ENCODE results near the gene ASB2. TPM values are rescaled to one million over a fixed set of nuclear protein-coding genes. Genes with fewer than 3 reads are reported as not detected.

The ASB2 gene
- total RNA-seq, 1 experiment from 2014 or later: 0.35 TPM

DNA sequence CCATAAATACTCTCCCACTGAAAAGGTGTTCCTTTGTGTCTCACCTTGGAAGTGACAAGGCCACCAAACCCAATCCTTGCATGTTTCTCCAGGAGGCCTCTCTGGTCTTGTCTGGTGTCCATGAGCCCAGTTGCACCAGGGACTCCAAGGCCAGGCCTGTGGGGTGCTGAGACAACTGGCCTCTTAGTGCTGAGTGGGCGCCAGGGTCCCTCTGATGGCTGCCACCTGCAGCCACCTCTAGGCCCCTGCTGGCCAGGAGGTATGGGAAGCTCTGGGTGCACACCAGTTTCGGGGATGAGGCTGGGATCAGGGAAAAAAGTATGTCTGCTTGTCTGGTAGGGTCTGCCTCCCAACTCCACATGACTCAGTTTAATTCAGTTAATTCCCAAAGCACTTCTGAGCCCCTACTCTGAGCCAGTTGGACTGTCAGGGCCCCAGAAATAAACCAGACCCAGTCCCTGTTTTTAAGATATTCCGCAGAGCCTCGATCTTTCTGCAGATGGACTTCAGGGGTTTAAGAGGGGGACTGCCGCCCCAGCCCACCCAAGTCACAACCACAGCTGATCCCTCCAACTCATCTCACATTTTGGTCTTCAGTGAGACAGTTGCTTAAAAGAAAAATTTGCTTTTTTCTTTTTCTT lies 64.3 kb downstream of the ASB2 start:
- Histone ChIP-seq H3K9ac (ENCODE audit: extremely low read depth, insufficient read length, low read length) (no peak overlapping the region), H3K18ac (ENCODE audit: insufficient read length, low read depth, low read length) (no peak overlapping the region), H3K79me1 (ENCODE audit: insufficient read depth, low read depth, low read length, poor library complexity, severe bottlenecking) (no peaks in the 10 kb centered on the region), H4K8ac (replicated peaks; ENCODE audit: insufficient read length, low read depth, low read length) (no peak overlapping the region), H2BK15ac (ENCODE audit: low read depth, low read length) (no peak overlapping the region), H3K14ac (ENCODE audit: insufficient read depth, low read length) (no peak overlapping the region), H3T11ph (ENCODE audit: low read length) (no peak overlapping the region), H3K79me2 (ENCODE audit: insufficient read depth, low read length) (no peaks in the 10 kb centered on the region), H2BK20ac (ENCODE audit: low read depth, low read length, poor library complexity, severe bottlenecking) (no peak overlapping the region), H2AFZ (ENCODE audit: low read length) (no peak overlapping the region), H3K23me2 (ENCODE audit: insufficient read length, low read depth, low read length, poor library complexity, severe bottlenecking) (no peaks in the 10 kb centered on the region), H3K23ac (ENCODE audit: insufficient read length, low read depth, low read length) (no peak overlapping the region), H2BK12ac (ENCODE audit: insufficient read length, low read depth, low read length) (no peak overlapping the region), H4K5ac (ENCODE audit: insufficient read length, low read depth, low read length) (no peak overlapping the region), H2BK5ac (ENCODE audit: insufficient read length, low read length) (no peak overlapping the region), H3K4me2 (ENCODE audit: insufficient read depth, insufficient read length, low read length) (no peak overlapping the region), H2AK5ac (ENCODE audit: insufficient read length, low read length) (no peak overlapping the region), H4K20me1 (ENCODE audit: control insufficient read depth, insufficient read depth, insufficient read length) (no peaks in the 10 kb centered on the region), H3K4ac (ENCODE audit: low read depth, low read length) (no peak overlapping the region), H3K9me3 (ENCODE audit: control insufficient read depth, low read depth, low read length) (no peaks in the 10 kb centered on the region), H4K91ac (ENCODE audit: insufficient read length, low read depth, low read length) (no peak overlapping the region), H3K27me3 (ENCODE audit: insufficient read depth, low read length) (no peaks in the 10 kb centered on the region), H3K56ac (ENCODE audit: insufficient read length, low read depth, low read length) (no peak overlapping the region), H3K4me1 (ENCODE audit: insufficient read depth, low read length) (no peaks in the 10 kb centered on the region), H3K27ac (ENCODE audit: insufficient read length, low read depth, low read length) (no peak overlapping the region), H2BK120ac (ENCODE audit: low read depth, low read length, poor library complexity, severe bottlenecking) (no peak overlapping the region)
- no peak overlapping the region for H3K4me3 Mint-ChIP-seq
- H3K27ac Mint-ChIP-seq: no peak overlapping the region
- TF ChIP-seq, protein P1, sequence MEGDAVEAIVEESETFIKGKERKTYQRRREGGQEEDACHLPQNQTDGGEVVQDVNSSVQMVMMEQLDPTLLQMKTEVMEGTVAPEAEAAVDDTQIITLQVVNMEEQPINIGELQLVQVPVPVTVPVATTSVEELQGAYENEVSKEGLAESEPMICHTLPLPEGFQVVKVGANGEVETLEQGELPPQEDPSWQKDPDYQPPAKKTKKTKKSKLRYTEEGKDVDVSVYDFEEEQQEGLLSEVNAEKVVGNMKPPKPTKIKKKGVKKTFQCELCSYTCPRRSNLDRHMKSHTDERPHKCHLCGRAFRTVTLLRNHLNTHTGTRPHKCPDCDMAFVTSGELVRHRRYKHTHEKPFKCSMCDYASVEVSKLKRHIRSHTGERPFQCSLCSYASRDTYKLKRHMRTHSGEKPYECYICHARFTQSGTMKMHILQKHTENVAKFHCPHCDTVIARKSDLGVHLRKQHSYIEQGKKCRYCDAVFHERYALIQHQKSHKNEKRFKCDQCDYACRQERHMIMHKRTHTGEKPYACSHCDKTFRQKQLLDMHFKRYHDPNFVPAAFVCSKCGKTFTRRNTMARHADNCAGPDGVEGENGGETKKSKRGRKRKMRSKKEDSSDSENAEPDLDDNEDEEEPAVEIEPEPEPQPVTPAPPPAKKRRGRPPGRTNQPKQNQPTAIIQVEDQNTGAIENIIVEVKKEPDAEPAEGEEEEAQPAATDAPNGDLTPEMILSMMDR (conservative IDR thresholded peaks at IDR 0.05): no peak
- H3K4me1 Mint-ChIP-seq: no peaks in the 10 kb centered on the region
- no CpG with 5 or more reads among the region's 5 CpGs for WGBS (ENCODE audit: extremely low coverage, insufficient read length, low lambda C conversion rate)
- DNase-seq: no peak
- no peaks in the 10 kb centered on the region; the same call in none of the 2 replicates for H3K27me3 Mint-ChIP-seq (ENCODE audit: low read depth)
- H3K9me3 Mint-ChIP-seq: no peaks in the 10 kb centered on the region; a peak in 1 of 5 replicates
- no peaks in the 10 kb centered on the region; a peak in 1 of 7 replicates for H3K36me3 Mint-ChIP-seq (ENCODE audit: insufficient read depth in 1 of 3, low read depth in 3 of 3)
